Measurements from ENCODE around the gene RHEB.

GRCh38 chr7:151429560-151430331, 89.9 kb downstream of the RHEB start:
- TF ChIP-seq CTCF (IDR thresholded peaks at IDR 0.05) (no peak), POLR2A (IDR thresholded peaks at IDR 0.05) (no peak)

Data from stomach (tissue), 4 donors.